Measurements from ENCODE around the gene MMS19.
"Not testable (repeated sequence)": the region's sequence is repeated elsewhere in the genome, so short reads cannot be mapped to it uniquely, and the experiment has no call there.

The MMS19 gene

DNA sequence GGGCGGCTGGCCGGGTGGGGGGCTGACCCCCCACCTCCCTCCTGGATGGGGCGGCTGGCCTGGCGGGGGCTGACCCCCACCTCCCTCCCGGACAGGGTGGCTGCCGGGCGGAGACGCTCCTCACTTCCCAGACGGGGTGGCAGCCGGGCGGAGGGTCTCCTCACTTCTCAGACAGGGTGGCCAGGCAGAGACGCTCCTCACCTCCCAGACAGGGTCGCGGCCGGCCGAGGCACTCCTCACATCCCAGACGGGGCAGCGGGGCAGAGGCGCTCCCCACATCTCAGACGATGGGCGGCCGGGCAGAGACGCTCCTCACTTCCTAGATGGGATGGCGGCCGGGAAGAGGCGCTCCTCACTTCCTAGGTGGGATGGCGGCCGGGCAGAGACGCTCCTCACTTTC lies 30.7 kb upstream of the MMS19 start:
- not testable (repeated sequence) for DNase-seq

DNA sequence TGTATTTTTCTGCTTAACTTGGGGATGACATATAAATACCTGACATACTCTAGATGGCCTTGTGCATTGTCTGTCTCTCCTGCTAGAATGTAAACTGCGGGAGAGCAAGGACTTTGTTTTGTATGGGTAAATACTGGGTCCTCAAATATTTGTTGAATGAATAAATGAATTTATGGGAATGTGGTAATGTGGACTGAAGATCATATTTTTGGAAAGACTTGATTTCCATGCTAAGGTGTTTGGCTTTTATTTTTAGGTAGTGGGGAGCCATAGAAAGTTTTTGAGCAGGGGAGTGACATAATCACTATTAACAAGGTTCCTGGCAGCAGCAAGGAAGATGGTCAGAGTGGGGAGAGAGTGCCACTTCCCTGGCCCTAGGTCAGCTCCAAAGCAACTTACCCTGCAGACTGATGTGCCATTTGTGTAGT lies 27.5 kb upstream of the MMS19 start:
- DNase-seq: no peak

DNA sequence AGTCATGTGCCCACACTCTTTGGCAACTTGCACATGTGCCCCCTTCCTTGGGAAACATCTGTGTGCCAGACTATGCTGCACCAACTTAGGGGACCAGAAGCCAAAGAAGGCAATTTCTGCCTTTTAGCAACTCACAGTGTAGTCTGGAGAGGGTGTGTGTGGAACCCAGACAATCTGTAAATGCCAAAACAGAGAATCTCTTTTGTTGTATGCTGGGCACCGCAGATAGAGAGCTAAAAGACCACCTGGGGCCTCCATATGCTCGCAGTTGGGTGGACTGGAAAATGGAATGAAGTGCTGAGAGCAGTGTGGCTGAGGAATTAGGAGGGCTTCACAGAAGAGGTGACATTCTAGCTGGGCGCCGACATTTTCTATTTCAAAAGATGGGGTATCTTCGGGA lies 26.9 kb upstream of the MMS19 start:
- no peak for DNase-seq

GRCh38 chr10:97522937-97523336 lies 24.7 kb upstream of the MMS19 start:
- DNase-seq: no peak

GRCh38 chr10:97522071-97522470 lies 23.8 kb upstream of the MMS19 start:
- no peak for DNase-seq

DNA sequence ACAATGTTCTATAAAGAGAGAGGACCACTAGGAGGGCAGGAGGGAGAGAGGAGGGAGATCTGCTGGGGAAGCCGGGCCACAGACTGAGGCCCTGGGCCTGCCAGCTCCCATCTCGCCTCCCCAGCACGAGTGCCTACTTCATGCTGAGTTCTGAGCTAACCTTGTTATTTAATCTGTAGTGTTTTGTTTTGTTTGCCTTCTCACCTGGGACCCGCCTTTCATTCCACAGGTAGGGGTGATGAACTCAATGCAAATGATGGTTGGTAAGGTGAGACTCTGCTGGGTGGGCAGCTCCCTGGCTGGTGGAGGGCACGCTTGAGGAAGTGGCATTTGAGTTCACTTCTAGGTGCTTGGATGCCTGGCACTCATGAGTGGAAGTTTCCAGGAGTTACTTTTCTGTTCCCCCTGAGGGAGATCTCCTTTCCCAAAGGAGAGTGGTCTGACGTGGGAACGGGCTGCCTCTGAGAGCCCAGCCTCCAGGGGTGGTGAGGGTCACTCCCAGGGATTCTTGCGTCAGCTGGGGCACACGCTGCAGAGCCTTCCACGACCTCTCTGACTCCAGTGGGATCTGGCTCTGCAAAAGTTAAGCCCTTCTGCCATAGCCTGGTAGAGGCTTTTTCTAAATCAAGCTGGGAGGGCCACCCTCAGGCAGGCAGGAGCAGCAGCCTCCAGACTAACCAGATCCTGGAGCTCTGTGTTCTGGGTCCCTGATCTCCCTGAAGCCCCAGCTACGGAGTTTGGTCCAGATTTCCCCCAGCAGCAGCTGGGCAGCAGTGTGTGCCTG lies 22.9 kb upstream of the MMS19 start:
- DNase-seq: no peak

DNA sequence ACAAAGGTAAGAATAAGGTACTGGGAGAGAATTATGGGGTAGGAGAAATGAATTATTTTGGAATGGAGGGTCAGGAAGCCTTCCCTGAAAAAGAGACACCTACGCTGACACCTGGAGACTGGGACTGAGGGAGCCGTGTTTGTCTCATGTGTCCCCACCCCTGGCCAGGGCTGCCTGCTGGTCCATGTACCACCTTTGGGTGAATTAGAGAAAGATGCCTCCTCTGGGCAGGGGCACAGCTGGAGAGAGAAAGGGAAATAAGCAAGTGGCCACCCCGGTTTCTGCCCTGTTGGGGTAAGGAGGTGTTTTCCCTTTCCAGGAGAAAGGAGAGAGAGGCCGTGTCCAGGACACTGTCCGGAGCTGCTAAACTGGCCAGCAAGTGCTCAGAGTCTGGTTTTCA lies 22.3 kb upstream of the MMS19 start:
- no peak for DNase-seq

DNA sequence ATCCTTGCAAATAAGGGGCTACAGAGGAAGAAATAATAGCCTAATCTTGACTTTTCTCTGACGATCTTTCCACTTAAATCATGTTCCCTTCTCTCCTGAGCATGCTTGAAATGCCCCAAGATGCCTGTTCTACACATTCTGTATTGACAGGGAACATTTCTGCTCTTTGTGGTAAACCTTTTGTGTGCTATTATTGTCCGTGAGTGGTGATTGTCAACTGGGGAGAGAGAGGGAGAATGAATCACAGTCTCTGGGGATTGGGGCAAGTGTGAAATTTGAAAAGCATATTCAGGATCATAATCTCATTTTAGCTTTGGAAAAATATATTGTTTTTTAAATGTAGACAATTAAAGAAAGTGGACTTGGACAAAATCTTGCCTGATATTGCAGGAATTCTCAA lies 21.1 kb upstream of the MMS19 start:
- DNase-seq: no peak

GRCh38 chr10:97518301-97519043 lies 20.2 kb upstream of the MMS19 start:
- DNase-seq: no peak

DNA sequence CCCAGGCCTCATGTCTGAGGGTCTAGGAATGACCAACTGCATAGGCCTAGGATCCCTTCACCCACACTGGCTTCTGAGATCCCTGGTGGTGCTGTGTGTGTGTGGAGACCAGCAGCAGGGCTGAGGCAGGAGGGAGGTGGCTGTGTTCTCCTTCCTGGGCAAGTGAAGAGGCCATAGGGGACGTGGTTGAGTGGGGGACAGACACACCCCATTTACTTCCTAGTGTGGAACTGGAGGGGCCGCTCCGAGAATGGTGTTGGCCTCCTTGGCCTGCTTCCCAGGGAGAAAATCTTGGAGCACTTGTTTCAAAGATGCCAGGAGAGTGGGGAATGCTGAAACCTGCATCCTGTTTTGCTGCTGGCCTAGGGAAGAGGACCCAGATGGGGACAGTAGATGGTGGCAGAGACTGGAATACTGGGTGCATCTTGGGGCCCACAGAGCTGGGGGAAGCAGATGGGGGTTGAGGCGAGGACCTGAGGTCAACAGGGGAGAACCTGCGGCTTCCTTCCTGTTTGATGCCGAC lies 19.6 kb upstream of the MMS19 start:
- no peak for DNase-seq

DNA sequence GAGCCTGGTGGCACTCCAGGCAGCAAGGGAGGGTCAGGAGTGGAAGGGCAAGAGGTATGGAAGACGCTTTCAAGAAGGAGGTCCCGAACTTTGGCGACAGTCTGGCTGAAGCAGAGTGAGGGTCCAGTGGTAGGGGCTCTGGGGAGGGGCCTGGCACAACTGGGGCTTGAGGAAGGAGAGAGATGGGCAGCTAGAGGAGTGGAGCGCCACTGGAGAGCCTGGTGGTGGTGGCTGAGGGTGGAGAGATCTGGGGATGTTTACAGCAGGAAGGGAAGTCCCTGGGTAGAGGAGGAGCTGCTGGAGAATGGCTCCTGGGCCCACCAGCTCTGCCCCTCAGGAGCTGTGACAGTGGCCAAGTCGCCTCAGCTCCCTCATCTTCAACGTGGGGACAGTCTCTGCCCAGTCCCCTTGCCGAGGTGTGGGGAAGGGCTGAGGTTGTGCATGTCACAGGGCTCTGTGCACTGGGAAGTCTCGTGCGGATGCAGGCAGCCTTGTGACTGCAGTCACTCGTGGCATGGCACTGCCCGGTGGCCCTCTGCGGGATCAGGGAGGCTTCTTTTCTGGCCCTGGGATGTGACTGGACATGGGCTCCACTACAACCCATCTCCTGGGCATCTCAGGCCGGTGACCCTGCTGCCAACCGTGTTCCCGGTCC lies 19.0 kb upstream of the MMS19 start:
- no peak for DNase-seq

GRCh38 chr10:97515271-97515978 lies 17.2 kb upstream of the MMS19 start:
- no peak for DNase-seq

GRCh38 chr10:97514344-97514743 lies 16.1 kb upstream of the MMS19 start:
- no peak for DNase-seq

DNA sequence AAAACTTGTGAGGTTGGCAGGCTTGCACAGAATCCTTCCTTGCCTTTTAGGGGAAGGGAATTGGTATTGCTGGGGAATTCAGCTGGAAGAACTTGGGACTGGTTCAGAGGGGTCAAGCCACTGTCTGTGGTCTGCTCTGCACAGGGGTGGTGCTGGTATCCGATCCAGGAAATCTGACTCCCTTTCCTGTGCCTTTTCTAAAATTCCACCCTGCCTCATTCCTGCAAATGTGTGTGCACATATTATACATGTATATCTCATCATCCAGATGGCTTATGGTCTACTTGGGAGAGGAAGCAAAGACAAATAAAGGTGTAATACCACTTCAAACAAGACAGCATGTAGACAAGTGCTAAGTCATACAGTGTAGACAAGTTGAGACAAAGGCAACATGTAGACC lies 14.8 kb upstream of the MMS19 start:
- no peak for DNase-seq

DNA sequence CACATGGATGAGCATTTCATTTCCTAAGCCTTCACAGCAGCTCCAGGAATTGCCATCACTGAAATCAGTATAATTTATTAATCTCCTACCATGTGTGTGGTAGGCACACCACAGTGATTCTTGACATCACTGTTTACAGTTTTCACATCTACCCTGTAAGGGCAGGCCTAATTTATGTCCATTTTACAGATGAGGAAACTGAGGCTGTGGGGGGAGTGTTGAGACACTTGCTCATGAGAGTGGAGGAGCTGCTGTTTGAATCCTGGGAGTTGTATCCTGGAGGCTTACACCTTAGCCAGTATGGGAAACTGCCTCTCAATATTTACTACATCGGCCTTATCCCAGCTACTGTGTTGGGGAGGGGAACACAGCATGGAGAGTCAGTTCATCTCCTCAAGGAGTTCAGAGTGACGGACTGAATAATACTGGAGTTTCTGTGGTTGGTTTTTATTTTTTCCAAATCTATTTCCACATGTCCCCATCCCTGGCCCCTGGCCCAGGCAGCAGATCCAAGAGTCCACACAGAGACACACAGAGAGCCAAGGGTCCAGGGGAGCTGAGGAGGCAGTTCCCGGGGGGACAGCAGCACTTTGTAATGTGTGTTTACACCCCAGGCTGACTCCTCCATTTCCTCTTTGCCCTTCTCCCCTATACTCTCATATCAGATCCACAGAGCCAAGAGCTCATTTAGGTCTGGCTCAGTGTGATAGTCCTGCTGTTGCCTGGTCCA lies 13.7 kb upstream of the MMS19 start:
- no peak for DNase-seq

DNA sequence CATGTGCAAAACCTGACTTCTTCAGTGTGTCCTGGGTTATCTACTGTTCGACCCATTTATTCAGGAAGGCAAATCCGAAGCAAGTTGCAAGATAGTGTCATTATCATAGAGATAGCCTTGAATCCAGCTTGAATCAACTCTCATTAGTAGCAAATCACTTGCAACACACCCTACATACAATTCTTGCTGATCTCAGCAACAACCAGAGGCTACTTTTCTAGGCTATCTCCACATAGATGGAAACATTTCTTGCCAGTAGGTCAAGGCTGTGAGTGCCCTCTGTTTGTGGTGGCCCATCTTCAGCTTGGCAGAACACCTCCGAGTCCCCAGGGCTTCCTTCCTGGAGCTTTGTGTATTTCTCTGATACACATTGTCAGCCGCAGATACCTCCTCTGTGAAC lies 12.5 kb upstream of the MMS19 start:
- DNase-seq: no peak

- DNase-seq: no peak
Observed at GRCh38 chr10:97509120-97509680, 11.0 kb upstream of the MMS19 start.

GRCh38 chr10:97508342-97508741 lies 10.1 kb upstream of the MMS19 start:
- no peak for DNase-seq

GRCh38 chr10:97506199-97506991 lies 8.2 kb upstream of the MMS19 start:
- no peak for DNase-seq

GRCh38 chr10:97505152-97505551 lies 6.9 kb upstream of the MMS19 start:
- DNase-seq: no peak

DNA sequence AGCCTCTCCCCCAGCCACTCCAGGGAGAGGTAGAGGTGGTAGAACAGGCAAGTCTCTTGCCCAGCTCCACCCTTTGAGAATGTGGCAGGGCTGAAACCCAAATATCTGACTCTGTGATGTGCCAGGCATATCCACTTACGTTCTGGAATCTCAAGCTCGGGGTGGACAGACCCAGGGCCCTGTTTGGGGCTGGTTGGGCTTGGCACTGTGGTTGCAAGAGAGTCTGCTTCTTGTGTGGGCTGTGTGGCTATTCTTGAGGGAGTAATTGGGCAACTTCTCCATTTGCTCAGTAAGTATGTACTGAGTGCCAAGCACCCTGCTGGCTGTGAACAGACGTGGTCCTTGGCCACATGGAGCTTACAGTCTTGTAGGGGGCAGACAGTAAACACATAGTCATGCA lies 5.2 kb upstream of the MMS19 start:
- DNase-seq: no peak

Data from activated CD8-positive, alpha-beta memory T cell treated with anti-CD3 and anti-CD28 coated beads for 24 hours (primary cell).